GM12873 (cell line): ENCODE data around the gene CCDC121.

ENCODE experiments used
- TF ChIP-seq, protein P1 (sequence below): IDR thresholded peaks from 2 replicates; pipeline ENCODE4 v1.5.1; 2012; ENCODE audit warnings: low read depth, mild to moderate bottlenecking, moderate library complexity, low read length, control low read depth; ENCODE audit not compliant: insufficient read depth; ENCODE audit errors: missing control alignments

The CCDC121 gene

DNA sequence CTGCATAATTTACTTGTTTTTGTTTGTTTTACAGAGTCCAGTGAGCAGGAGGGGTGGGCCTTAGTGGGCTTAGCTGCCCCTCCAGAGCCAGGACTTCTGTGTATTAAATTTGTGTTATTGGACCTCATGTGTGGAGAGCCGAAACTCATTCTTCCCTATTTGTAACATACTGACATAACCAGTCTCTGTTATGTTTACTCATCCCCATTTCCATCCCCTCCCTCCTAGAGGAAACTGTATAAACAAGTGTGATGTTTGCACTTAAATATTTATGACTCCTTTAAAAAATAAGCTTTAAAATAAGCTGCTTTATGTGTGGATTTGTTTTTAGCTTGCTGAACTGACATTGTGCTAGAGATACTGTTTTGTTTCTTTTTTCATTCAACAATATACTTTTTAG is 32.2 kb downstream of the CCDC121 start:
- TF ChIP-seq, protein P1, sequence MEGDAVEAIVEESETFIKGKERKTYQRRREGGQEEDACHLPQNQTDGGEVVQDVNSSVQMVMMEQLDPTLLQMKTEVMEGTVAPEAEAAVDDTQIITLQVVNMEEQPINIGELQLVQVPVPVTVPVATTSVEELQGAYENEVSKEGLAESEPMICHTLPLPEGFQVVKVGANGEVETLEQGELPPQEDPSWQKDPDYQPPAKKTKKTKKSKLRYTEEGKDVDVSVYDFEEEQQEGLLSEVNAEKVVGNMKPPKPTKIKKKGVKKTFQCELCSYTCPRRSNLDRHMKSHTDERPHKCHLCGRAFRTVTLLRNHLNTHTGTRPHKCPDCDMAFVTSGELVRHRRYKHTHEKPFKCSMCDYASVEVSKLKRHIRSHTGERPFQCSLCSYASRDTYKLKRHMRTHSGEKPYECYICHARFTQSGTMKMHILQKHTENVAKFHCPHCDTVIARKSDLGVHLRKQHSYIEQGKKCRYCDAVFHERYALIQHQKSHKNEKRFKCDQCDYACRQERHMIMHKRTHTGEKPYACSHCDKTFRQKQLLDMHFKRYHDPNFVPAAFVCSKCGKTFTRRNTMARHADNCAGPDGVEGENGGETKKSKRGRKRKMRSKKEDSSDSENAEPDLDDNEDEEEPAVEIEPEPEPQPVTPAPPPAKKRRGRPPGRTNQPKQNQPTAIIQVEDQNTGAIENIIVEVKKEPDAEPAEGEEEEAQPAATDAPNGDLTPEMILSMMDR = no peak

DNA sequence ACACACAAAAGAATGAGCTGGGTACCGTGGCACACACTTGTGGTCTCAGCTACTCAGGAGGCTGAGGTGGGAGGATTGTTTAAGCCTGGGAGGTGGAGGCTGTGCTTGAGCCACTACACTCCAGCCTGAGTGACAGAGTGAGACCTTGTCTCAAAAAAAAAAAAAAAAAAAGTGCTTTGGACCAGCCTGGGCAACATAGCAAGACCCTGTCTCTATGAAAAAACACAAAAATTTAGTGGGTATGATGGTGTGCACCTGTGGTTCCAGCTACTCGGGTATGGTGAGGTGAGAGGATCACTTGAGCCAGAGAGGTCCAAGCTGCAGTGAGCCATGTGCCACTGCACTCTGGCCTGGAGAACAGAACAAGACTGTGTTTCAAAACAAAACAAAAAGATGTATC is 35.6 kb downstream of the CCDC121 start:
- TF ChIP-seq, protein P1 = no peak

DNA sequence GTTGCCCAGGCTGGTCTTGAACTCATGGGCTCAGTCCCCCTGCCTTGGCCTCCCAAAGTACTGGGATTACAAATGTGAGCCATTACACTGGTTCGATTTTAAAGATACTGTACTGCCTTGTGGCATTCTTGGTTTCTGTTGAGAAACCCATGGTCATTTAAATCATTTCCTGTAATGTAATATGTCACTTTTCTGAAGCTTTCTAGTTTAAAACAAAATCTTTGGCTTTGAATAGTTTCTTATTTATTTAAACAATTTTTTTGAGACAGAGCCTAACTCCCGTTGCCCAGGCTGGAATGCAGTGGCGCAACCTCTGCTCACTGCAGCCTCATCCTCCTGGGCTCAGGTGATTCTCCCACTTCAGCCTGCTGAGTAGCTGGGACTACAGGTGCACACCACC is 37.1 kb downstream of the CCDC121 start:
- TF ChIP-seq, protein P1 = no peak

DNA sequence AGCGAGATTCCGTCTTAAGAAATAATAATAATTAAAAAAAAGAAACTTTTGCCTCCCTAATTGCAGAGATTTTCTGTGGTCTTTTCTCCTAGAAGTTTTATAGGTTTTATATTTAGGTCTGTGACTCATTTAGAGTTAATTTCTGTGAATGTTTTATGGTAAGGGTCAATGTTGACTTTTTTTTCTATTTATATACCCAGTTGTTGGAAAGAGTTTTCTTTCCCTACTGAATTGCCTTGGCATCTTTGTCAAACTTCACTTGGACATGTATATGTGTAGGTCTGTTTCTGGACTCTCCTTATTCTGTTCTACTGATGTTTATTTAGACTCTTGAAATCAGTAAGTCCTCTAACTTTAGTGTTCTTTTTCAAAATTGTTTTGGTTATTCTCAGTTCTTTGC is 40.5 kb downstream of the CCDC121 start:
- TF ChIP-seq, protein P1 = no peak

DNA sequence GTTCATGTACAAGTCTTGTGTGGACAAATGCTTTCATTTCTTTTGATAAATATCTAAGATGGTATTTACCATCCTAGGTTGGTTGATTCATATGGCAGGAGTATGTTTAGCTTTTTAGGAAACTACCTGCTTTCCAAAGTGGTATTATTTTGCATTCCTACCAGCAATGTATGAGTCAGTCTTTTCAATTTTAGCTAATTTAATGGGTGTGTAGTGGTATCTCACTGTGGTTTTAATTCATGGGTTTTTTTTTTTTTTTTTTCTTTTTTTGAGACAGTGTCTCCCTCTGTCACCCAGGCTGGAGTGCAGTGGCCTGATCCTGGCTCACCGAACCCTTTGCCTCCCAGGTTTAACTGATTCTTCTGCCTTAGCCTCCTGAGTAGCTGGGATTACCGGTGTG is 41.8 kb downstream of the CCDC121 start:
- TF ChIP-seq, protein P1 = no peak

DNA sequence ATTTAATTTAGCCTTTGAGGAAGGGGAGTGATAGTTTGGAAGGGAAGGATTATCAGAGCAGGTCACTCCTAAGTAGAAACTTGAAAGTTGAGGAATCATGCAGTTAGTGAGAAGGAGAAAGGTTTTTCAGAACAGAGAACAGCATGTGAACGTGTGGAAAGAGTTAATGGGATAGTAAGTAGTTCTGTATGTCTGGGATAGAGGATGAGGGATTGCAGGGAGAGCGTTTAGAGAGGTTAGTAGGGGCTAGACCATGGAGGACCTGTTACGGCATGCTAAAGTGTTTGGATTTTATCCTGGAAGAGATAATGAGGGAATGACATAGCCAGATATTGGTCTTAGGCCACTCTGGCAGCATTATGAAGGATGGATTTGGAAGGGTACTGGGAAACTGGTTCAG is 44.2 kb downstream of the CCDC121 start:
- TF ChIP-seq, protein P1 = no peak

DNA sequence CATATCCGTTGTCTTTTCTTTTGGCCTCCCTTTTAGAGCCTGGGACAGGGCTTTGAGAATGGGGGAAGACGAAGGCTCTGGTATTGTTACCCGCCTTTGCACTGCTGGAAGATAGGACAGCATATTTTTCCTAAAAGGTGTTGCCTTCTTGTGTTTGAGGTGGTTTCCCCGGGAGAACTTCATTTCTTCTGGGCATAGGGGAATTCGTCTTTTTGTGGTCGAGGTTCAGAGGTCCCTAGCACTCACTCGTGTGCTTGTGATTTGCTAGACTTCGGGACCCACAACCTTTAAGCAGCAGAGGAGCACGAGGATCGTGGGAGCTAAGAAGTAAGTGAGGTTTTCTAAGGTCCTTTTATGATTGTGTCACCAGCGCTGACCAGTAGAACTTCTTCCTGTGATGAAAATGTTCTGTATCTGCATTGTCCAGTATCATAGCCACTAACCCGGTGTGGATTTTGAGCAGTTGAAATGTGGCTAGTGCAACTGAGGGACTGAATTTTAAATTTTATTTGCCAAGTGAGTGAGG is 45.4 kb downstream of the CCDC121 start:
- TF ChIP-seq, protein P1 = no peak
